B cell (primary cell): ENCODE results near the gene PKIG. TPM values are rescaled to one million over a fixed set of nuclear protein-coding genes. Genes with fewer than 3 reads are reported as not detected.

Source experiments
- ATAC-seq: fragments of 200-7000 bp; cut with Tn5 transposase; one replicate; pipeline ENCODE4 v1.10.0; 2021; ENCODE audit warnings: low read depth, mild to moderate bottlenecking, moderate number of reproducible peaks, moderate library complexity
- CTCF ChIA-PET: fragments of 350-600 bp; sonication (Branson Sonifier 250); formaldehyde crosslinking; loops from one replicate; lab custom pipeline; 2021; ENCODE audit warnings: antibody characterized with exemption, inconsistent platforms; lab: Charles Lee
- POLR2A ChIA-PET: fragments of 350-600 bp; sonication (Branson Sonifier 250); formaldehyde crosslinking; loops from one replicate; lab custom pipeline; 2021; ENCODE audit warnings: antibody characterized with exemption; lab: Charles Lee
- DNase-seq: peaks from one replicate; pipeline ENCODE4 v3.0.0; 2013
- H2AFZ ChIP-seq: 2 replicates; pipeline ENCODE4 v1.6.1; 2012; ENCODE audit warnings: mild to moderate bottlenecking, low read depth, low read length; ENCODE audit not compliant: insufficient read depth, poor library complexity, severe bottlenecking
- H3K27ac ChIP-seq, 2 donors: 1 replicate in 1 of 2; 2 replicates in 1 of 2; pipeline ENCODE4 v1.5.1; 2012 to 2013; ENCODE audit warnings: low read length in 2 of 2, mild to moderate bottlenecking in 2 of 2, moderate library complexity in 1 of 2
- H3K27me3 ChIP-seq, 4 experiments: fragments of 200-600 bp in 1 of 4; sonication (generic) in 1 of 4; replicated peaks in 1 of 4; 1 replicate in 2 of 4; 2 replicates in 2 of 4; pipeline versions ENCODE4 v1.6.1 to v1.7.0; 2013 to 2016; ENCODE audit warnings: low read length in 3 of 4, mild to moderate bottlenecking in 2 of 4, mixed read lengths in 1 of 4, moderate library complexity in 1 of 4; ENCODE audit not compliant: insufficient read depth in 4 of 4, control insufficient read depth in 3 of 4; ENCODE audit errors: control extremely low read depth in 1 of 4
- H3K36me3 ChIP-seq, 2 experiments: replicated peaks in 1 of 2; 1 replicate in 1 of 2; 2 replicates in 1 of 2; pipeline versions ENCODE4 v1.6.1 to v1.7.1; 2013; ENCODE audit warnings: low read length in 1 of 2; ENCODE audit not compliant: insufficient read depth in 2 of 2, control insufficient read depth in 1 of 2; ENCODE audit errors: control extremely low read depth in 1 of 2, extremely low read depth in 1 of 2
- H3K4me1 ChIP-seq, 2 donors: fragments of 200-600 bp in 1 of 2; sonication (generic) in 1 of 2; 1 replicate in 1 of 2; 2 replicates in 1 of 2; pipeline versions ENCODE4 v1.5.1 to v1.6.1; 2013 to 2017; ENCODE audit warnings: low read length in 2 of 2; ENCODE audit not compliant: control insufficient read depth in 2 of 2, insufficient read depth in 2 of 2
- H3K4me2 ChIP-seq: replicated peaks from 2 replicates; pipeline ENCODE3; 2012; ENCODE audit warnings: mild to moderate bottlenecking, low read depth, low read length; ENCODE audit not compliant: poor library complexity, severe bottlenecking
- H3K4me3 ChIP-seq, 5 experiments: fragments of 200-600 bp in 1 of 5; sonication (generic) in 1 of 5; 1 replicate in 3 of 5; 2 replicates in 2 of 5; pipeline versions ENCODE4 v1.5.1 to v1.7.0; 2011 to 2016; ENCODE audit warnings: low read length in 4 of 5, mild to moderate bottlenecking in 4 of 5, low read depth in 2 of 5, control low read depth in 1 of 5, moderate library complexity in 1 of 5; ENCODE audit not compliant: insufficient read depth in 1 of 5; ENCODE audit errors: control extremely low read depth in 1 of 5, extremely low read depth in 1 of 5
- H3K79me2 ChIP-seq: fragments of 200-600 bp; sonication (generic); one replicate; pipeline ENCODE4 v1.6.0; 2016; ENCODE audit warnings: low read length; ENCODE audit not compliant: control insufficient read depth, insufficient read depth
- H3K9ac ChIP-seq: fragments of 200-600 bp; sonication (generic); 2 replicates; pipeline ENCODE4 v1.6.1; 2017; ENCODE audit warnings: mild to moderate bottlenecking, low read length, moderate library complexity
- H3K9me3 ChIP-seq, 3 donors: one replicate each; pipeline versions ENCODE4 v1.6.1 to v1.7.1; 2013; ENCODE audit warnings: low read length in 2 of 3; ENCODE audit not compliant: control insufficient read depth in 2 of 3, insufficient read depth in 1 of 3; ENCODE audit errors: control extremely low read depth in 1 of 3
- H4K20me1 ChIP-seq: 2 replicates; pipeline ENCODE4 v1.6.0; 2012; ENCODE audit warnings: mild to moderate bottlenecking, low read length; ENCODE audit not compliant: insufficient read depth, control insufficient read depth, poor library complexity, severe bottlenecking
- H3K27ac Mint-ChIP-seq: one replicate; pipeline ENCODE4 v1.8.0; 2021; ENCODE audit warnings: mixed read lengths
- H3K27me3 Mint-ChIP-seq: one replicate; pipeline ENCODE4 v1.8.0; 2021; ENCODE audit warnings: mixed read lengths
- H3K4me1 Mint-ChIP-seq: one replicate; pipeline ENCODE4 v1.8.0; 2021; ENCODE audit warnings: mixed read lengths
- H3K4me3 Mint-ChIP-seq: one replicate; pipeline ENCODE4 v1.8.0; 2021; ENCODE audit warnings: mixed read lengths
- H3K9me3 Mint-ChIP-seq: one replicate; pipeline ENCODE4 v1.8.0; 2022; ENCODE audit warnings: mixed read lengths; ENCODE audit not compliant: insufficient read depth
- CTCF ChIP-seq: fragments of 200-600 bp; IDR thresholded peaks from one replicate; pipeline ENCODE4 v1.8.0; 2022; ENCODE audit warnings: antibody characterized with exemption, mild to moderate bottlenecking
- EZH2 ChIP-seq: IDR thresholded peaks from 2 replicates; pipeline ENCODE4 v1.6.1; 2012; ENCODE audit warnings: borderline replicate concordance, low read depth, mild to moderate bottlenecking, moderate library complexity, low read length; ENCODE audit not compliant: insufficient read depth, poor library complexity, severe bottlenecking
- WGBS: methylation state at CpG from one replicate; pipeline ENCODE4 v1.1.5; 2013; ENCODE audit warnings: missing lambda C conversion rate; ENCODE audit not compliant: insufficient coverage; 5-methylcytosine and 5-hydroxymethylcytosine counted together
- intact Hi-C: fragments of 100-400 bp; cut with micrococcal nuclease; formaldehyde crosslinking; loops from one replicate; pipeline ENCODE4 v1.10.0; 2022
- polyA plus RNA-seq: library from polyadenylated mRNA; depleted of rRNA; stranded (reverse); fragments of >200 nt; gene quantifications from 2 replicates; pipeline ENCODE4 v1.2.3, GENCODE V29; 2012
- total RNA-seq, 2 donors: library from RNA; stranded (reverse); fragments of 120-200 nt in 1 of 2; gene quantifications; 1 replicate in 1 of 2; 2 replicates in 1 of 2; pipeline versions ENCODE4 v1.2.3 to v1.2.4, GENCODE V29; 2013 to 2022

Gene PKIG
- total and polyA plus RNA-seq, 2 donors (not counting 1 experiment from before 2014, with no cell fraction given), result 128 to 168 TPM

GRCh38 chr20:44601801-44602204, 19.4 kb downstream of the PKIG start:
- no peak overlapping the region for H2AFZ ChIP-seq
- H3K9ac ChIP-seq, result peak overlapping the region; percentile 9
- H3K79me2 ChIP-seq, result peaks cover 98% of the 10 kb centered on the region
- Mint-ChIP-seq H3K4me3 (peak overlapping the region; percentile 59), H3K4me1 (peaks cover 61% of the 10 kb centered on the region), H3K27ac (peak overlapping the region; percentile 94), H3K9me3 (peaks cover 2% of the 10 kb centered on the region), H3K27me3 (no peaks in the 10 kb centered on the region)
- intact Hi-C loops, result no loop called here
- peaks cover 7% of the 10 kb centered on the region for H4K20me1 ChIP-seq
- peak overlapping the region; percentile 64 for H3K4me2 ChIP-seq
- ChIA-PET POLR2A (interaction anchor here (0.6 to 2.6 kb wide), 4 partner anchors 13 to 46 kb away, joined by 3 to 21 read pairs (median 4); no protein-coding TSS in a partner anchor), CTCF (interaction anchor here (0.9 to 15.8 kb wide), 4 partner anchors 16 to 81 kb away, joined by 3 to 772 read pairs (median 4); partner anchors contain the start of gene PKIG)
- H3K9me3 ChIP-seq, result peaks cover 0 to 6% (median 3%) of the 10 kb centered on the region in 3 donors
- no peak for DNase-seq
- H3K27me3 ChIP-seq, result no peaks in the 10 kb centered on the region
- no peak for ATAC-seq
- no peak for TF ChIP-seq CTCF
- TF ChIP-seq EZH2, result no peak
- peaks cover 2 to 43% of the 10 kb centered on the region in 2 experiments for H3K36me3 ChIP-seq
- H3K4me1 ChIP-seq, result peaks cover 78 to 81% of the 10 kb centered on the region in 2 donors
- WGBS, result 0% methylated on average over 1 of the region's 1 CpG
- H3K4me3 ChIP-seq, result peak overlapping the region in 1 of 5 experiments; percentile 24
- H3K27ac ChIP-seq, result peak overlapping the region; percentile 19 to 88

- intact Hi-C loops, result no loop called here
- H3K9me3 ChIP-seq, result peaks cover 0 to 7% (median 3%) of the 10 kb centered on the region in 3 donors
- H4K20me1 ChIP-seq, result peaks cover 7% of the 10 kb centered on the region
- Mint-ChIP-seq H3K9me3 (peaks cover 2% of the 10 kb centered on the region), H3K27me3 (no peaks in the 10 kb centered on the region), H3K4me3 (no peak overlapping the region), H3K27ac (no peak overlapping the region), H3K4me1 (peaks cover 52% of the 10 kb centered on the region)
- H3K9ac ChIP-seq, result peak overlapping the region; percentile 14
- peaks cover 94% of the 10 kb centered on the region for H3K79me2 ChIP-seq
- peak overlapping the region; percentile 44 to 88 for H3K27ac ChIP-seq
- peak overlapping the region; percentile 37 for H3K4me2 ChIP-seq
- H3K4me3 ChIP-seq, result no peak overlapping the region
- DNase-seq, result no peak
- no peak overlapping the region for H2AFZ ChIP-seq
- peaks cover 2 to 40% of the 10 kb centered on the region in 2 experiments for H3K36me3 ChIP-seq
- H3K4me1 ChIP-seq, result peaks cover 63 to 66% of the 10 kb centered on the region in 2 donors
- POLR2A ChIA-PET, result interaction anchor here (0.5 to 2.6 kb wide), 4 partner anchors 17 to 50 kb away, joined by 3 to 21 read pairs (median 3); no protein-coding TSS in a partner anchor
- CTCF ChIA-PET, result interaction anchor here (0.6 to 15.8 kb wide), 3 partner anchors 13 to 35 kb away, joined by 4 to 772 read pairs (median 4); partner anchors contain the start of gene PKIG
- H3K27me3 ChIP-seq, result no peaks in the 10 kb centered on the region
- TF ChIP-seq EZH2 (no peak), CTCF (no peak)
- ATAC-seq, result no peak
- WGBS, result 72% methylated on average over 2 of the region's 8 CpGs
Measured at GRCh38 chr20:44603327-44603726, 20.9 kb downstream of the PKIG start.
